K562 (cell line): ENCODE data around the gene RTBDN. TPM values are rescaled to one million over a fixed set of nuclear protein-coding genes. Genes with fewer than 3 reads are reported as not detected.

Source experiments
- CBFA2T3 ChIP-seq: fragments of 450-650 bp; IDR thresholded peaks from 2 replicates; pipeline ENCODE4 v1.6.1; 2017
- CBX2 ChIP-seq: fragments of 200-600 bp; sonication (generic); IDR thresholded peaks from one replicate; pipeline ENCODE4 v1.6.1; 2012; ENCODE audit warnings: mild to moderate bottlenecking, low read length, inconsistent platforms; ENCODE audit not compliant: insufficient read depth, poor library complexity, severe bottlenecking
- CREM ChIP-seq: IDR thresholded peaks from 2 replicates; pipeline ENCODE4 v1.6.1; 2014; ENCODE audit warnings: antibody characterized with exemption, low read depth
- CTBP1 ChIP-seq: fragments of 450-650 bp; IDR thresholded peaks from 2 replicates; pipeline ENCODE4 v1.6.1; 2016; ENCODE audit warnings: borderline replicate concordance
- GABPA ChIP-seq: fragments of 200-800 bp; sonication (Bioruptor generic); conservative IDR thresholded peaks from 2 replicates; pipeline ENCODE4 v1.6.1; 2016; ENCODE audit warnings: low read depth, missing genetic modification characterization, missing compliant biosample characterization
- GTF2E2 ChIP-seq: fragments of 200-800 bp; sonication (Bioruptor generic); IDR thresholded peaks from 2 replicates; pipeline ENCODE4 v1.6.1; 2016; ENCODE audit warnings: missing genetic modification characterization, missing compliant biosample characterization
- JUN ChIP-seq, 2 experiments: sonication (generic) in 1 of 2; formaldehyde crosslinking in 1 of 2; IDR thresholded peaks; 2 replicates each; pipeline versions ENCODE4 v1.6.1 to v1.8.0; 2012 to 2022; ENCODE audit warnings: borderline replicate concordance in 2 of 2, mild to moderate bottlenecking in 2 of 2, improper control_type of control experiment in 1 of 2, low read depth in 1 of 2, low read length in 1 of 2, missing genetic modification reagents in 1 of 2
- KDM4B ChIP-seq, 2 experiments: fragments of 450-650 bp in 1 of 2; sonication (generic) in 1 of 2; IDR thresholded peaks; 2 replicates each; pipeline ENCODE4 v1.6.1; 2016 to 2017; ENCODE audit warnings: borderline replicate concordance in 2 of 2, antibody characterized with exemption in 1 of 2, low read depth in 1 of 2, mild to moderate bottlenecking in 1 of 2
- MBD2 ChIP-seq: sonication (generic); IDR thresholded peaks from 2 replicates; pipeline ENCODE4 v1.6.1; 2016; ENCODE audit warnings: low read depth, borderline replicate concordance
- NCOA4 ChIP-seq: fragments of 450-650 bp; IDR thresholded peaks from 2 replicates; pipeline ENCODE4 v1.6.1; 2018; ENCODE audit warnings: mild to moderate bottlenecking; ENCODE audit not compliant: partially characterized antibody
- SMARCB1 ChIP-seq: IDR thresholded peaks from 2 replicates; pipeline ENCODE4 v1.6.1; 2011; ENCODE audit warnings: improper control_type of control experiment, low read depth; ENCODE audit not compliant: insufficient read length
- SRSF3 ChIP-seq: fragments of 200-400 bp; formaldehyde crosslinking; IDR thresholded peaks from 2 replicates; pipeline ENCODE4 v1.6.1; 2016; ENCODE audit warnings: mild to moderate bottlenecking, low read length, moderate library complexity; ENCODE audit not compliant: insufficient read depth
- TBL1XR1 ChIP-seq, 2 experiments: IDR thresholded peaks; 2 replicates each; pipeline ENCODE4 v1.6.1; 2012; ENCODE audit warnings: improper control_type of control experiment in 2 of 2, low read length in 2 of 2, mild to moderate bottlenecking in 1 of 2
- TCFL5 ChIP-seq: fragments of 250-450 bp; sonication (Bioruptor Pico); conservative IDR thresholded peaks from 2 replicates; pipeline ENCODE4 v1.6.1; 2021; ENCODE audit warnings: mild to moderate bottlenecking, moderate library complexity, matching md5 sums
- TFAM ChIP-seq: fragments of 250-450 bp; sonication (Bioruptor Pico); conservative IDR thresholded peaks from 2 replicates; pipeline ENCODE4 v1.5.0; 2021; ENCODE audit warnings: mild to moderate bottlenecking, moderate library complexity
- TRIM24 ChIP-seq, 2 experiments: fragments of 450-650 bp; IDR thresholded peaks; 2 replicates each; pipeline ENCODE4 v1.6.1; 2016
- ZNF133 ChIP-seq: fragments of 250-450 bp; sonication (Bioruptor Pico); IDR thresholded peaks from 2 replicates; pipeline ENCODE4 v1.4.0; 2020; ENCODE audit warnings: mild to moderate bottlenecking
- ZNF143 ChIP-seq: sonication (generic); formaldehyde crosslinking; IDR thresholded peaks from 2 replicates; pipeline ENCODE4 v1.9.0; 2022; ENCODE audit warnings: mild to moderate bottlenecking, missing genetic modification reagents
- ZNF384 ChIP-seq: IDR thresholded peaks from 2 replicates; pipeline ENCODE4 v1.6.1; 2012; ENCODE audit warnings: low read depth, low read length, improper control_type of control experiment
- polyA plus RNA-seq, 8 experiments: library from polyadenylated mRNA; depleted of rRNA in 4 of 8; stranded (reverse) in 5 of 8; unstranded in 3 of 8; fragments of >200 nt; fragmentation: Nextera tagmentation in 2 of 8; fragmentation: Illumina TruSeq in 1 of 8; extraction: Ambion mirVana in 2 of 8; extraction: Trizol in 1 of 8; gene quantifications; 2 replicates each; pipeline versions ENCODE4 v1.2.1 to v1.2.3, GENCODE V29; 2011 to 2014; ENCODE audit warnings: inconsistent platforms in 1 of 8, missing spikeins in 1 of 8
- total RNA-seq, 7 experiments: library from RNA; depleted of rRNA in 6 of 7; stranded (reverse); fragments of >200 nt in 6 of 7; fragmentation: Illumina TruSeq in 2 of 7; extraction: Trizol in 2 of 7; gene quantifications; 2 replicates each; pipeline versions ENCODE4 v1.2.1 to v1.2.3, GENCODE V29; 2011 to 2021; ENCODE audit warnings: low replicate concordance in 1 of 7
- TF ChIP-seq, protein P1 (sequence below): fragments of 250-450 bp; sonication (Bioruptor Pico); IDR thresholded peaks from 2 replicates; pipeline ENCODE4 v1.4.0; 2020; ENCODE audit warnings: mild to moderate bottlenecking, moderate library complexity, borderline replicate concordance
- TF ChIP-seq, protein P2 (sequence below): fragments of 450-650 bp; formaldehyde crosslinking; IDR thresholded peaks from 2 replicates; pipeline ENCODE4 v1.4.0; 2020; ENCODE audit warnings: mild to moderate bottlenecking, moderate library complexity
- TF ChIP-seq, protein P3 (sequence below): sonication (generic); formaldehyde crosslinking; IDR thresholded peaks from 2 replicates; pipeline ENCODE4 v1.9.0; 2022; ENCODE audit warnings: mild to moderate bottlenecking, missing genetic modification reagents
- TF ChIP-seq, protein P4 (sequence below): sonication (generic); formaldehyde crosslinking; IDR thresholded peaks from 2 replicates; pipeline ENCODE4 v1.8.0; 2023; ENCODE audit warnings: mild to moderate bottlenecking, missing genetic modification reagents

Gene RTBDN
- total and polyA plus RNA-seq, 9 of the 15 experiments (the other 6 are each of a cell fraction or from before 2014, with no cell fraction given) = 0.20 to 2.3 (median 0.72) TPM; not detected in 1

DNA sequence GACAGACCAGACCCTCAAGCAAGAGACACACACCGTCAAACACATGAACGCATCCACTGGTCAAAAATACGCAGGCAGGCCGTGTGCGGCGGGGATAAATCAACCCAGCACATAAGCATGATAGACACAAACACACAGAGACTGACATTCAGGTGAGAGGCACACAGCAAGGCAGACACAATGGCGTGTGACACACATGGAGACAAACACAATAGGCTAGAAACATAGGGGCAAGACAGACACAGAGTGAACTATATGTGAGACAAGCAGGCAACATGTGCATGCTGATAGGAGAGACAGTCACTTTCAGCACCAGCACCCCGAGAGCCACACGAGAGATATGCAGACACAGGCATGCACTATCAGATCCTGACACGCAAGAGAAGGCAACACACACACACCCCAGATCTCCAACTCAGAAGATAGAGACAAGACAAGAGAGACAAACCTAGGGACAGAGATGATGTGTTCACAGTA lies 49.9 kb downstream of the RTBDN start (continued):
- TF ChIP-seq KDM4B (IDR thresholded peaks at IDR 0.05; ENCODE audit: borderline replicate concordance in 2 of 2, low read depth in 1 of 2) = no peak
- TF ChIP-seq SRSF3 = no peak
- TF ChIP-seq ZNF384 = no peak
- peak; percentile 82 to 91 for TF ChIP-seq TRIM24 (IDR thresholded peaks at IDR 0.05)
- no peak for TF ChIP-seq CBX2
- no peak for TF ChIP-seq TCFL5 (CRISPR knock-in tag)
- TF ChIP-seq, protein P1, sequence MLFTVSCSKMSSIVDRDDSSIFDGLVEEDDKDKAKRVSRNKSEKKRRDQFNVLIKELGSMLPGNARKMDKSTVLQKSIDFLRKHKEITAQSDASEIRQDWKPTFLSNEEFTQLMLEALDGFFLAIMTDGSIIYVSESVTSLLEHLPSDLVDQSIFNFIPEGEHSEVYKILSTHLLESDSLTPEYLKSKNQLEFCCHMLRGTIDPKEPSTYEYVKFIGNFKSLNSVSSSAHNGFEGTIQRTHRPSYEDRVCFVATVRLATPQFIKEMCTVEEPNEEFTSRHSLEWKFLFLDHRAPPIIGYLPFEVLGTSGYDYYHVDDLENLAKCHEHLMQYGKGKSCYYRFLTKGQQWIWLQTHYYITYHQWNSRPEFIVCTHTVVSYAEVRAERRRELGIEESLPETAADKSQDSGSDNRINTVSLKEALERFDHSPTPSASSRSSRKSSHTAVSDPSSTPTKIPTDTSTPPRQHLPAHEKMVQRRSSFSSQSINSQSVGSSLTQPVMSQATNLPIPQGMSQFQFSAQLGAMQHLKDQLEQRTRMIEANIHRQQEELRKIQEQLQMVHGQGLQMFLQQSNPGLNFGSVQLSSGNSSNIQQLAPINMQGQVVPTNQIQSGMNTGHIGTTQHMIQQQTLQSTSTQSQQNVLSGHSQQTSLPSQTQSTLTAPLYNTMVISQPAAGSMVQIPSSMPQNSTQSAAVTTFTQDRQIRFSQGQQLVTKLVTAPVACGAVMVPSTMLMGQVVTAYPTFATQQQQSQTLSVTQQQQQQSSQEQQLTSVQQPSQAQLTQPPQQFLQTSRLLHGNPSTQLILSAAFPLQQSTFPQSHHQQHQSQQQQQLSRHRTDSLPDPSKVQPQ (CRISPR knock-in tag) = no peak
- peak; percentile 62 for TF ChIP-seq MBD2
- no peak for TF ChIP-seq SMARCB1
- TF ChIP-seq ZNF143 (CRISPR knock-in tag) = no peak
- peak; percentile 98 for TF ChIP-seq CBFA2T3
- no peak for TF ChIP-seq NCOA4
- TF ChIP-seq JUN (IDR thresholded peaks at IDR 0.05; ENCODE audit: borderline replicate concordance, low read depth, low read length) = peak; percentile 50; the same call in 1 of the 2 replicates
- TF ChIP-seq JUN (CRISPR knock-in tag; IDR thresholded peaks at IDR 0.05; ENCODE audit: borderline replicate concordance) = no peak
- TF ChIP-seq, protein P2, sequence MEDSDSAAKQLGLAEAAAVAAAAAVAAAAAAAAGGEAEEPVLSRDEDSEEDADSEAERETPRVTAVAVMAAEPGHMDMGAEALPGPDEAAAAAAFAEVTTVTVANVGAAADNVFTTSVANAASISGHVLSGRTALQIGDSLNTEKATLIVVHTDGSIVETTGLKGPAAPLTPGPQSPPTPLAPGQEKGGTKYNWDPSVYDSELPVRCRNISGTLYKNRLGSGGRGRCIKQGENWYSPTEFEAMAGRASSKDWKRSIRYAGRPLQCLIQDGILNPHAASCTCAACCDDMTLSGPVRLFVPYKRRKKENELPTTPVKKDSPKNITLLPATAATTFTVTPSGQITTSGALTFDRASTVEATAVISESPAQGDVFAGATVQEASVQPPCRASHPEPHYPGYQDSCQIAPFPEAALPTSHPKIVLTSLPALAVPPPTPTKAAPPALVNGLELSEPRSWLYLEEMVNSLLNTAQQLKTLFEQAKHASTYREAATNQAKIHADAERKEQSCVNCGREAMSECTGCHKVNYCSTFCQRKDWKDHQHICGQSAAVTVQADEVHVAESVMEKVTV (CRISPR knock-in tag) = no peak
- no peak for TF ChIP-seq TFAM (CRISPR knock-in tag)
- TF ChIP-seq ZNF133 (CRISPR knock-in tag) = no peak
- TF ChIP-seq GTF2E2 (tag) = no peak
- peak; percentile 83 for TF ChIP-seq CREM
- TF ChIP-seq, protein P3, sequence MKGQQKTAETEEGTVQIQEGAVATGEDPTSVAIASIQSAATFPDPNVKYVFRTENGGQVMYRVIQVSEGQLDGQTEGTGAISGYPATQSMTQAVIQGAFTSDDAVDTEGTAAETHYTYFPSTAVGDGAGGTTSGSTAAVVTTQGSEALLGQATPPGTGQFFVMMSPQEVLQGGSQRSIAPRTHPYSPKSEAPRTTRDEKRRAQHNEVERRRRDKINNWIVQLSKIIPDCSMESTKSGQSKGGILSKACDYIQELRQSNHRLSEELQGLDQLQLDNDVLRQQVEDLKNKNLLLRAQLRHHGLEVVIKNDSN (CRISPR knock-in tag) = no peak; the same call in 1 of the 2 replicates
- TF ChIP-seq, protein P4, sequence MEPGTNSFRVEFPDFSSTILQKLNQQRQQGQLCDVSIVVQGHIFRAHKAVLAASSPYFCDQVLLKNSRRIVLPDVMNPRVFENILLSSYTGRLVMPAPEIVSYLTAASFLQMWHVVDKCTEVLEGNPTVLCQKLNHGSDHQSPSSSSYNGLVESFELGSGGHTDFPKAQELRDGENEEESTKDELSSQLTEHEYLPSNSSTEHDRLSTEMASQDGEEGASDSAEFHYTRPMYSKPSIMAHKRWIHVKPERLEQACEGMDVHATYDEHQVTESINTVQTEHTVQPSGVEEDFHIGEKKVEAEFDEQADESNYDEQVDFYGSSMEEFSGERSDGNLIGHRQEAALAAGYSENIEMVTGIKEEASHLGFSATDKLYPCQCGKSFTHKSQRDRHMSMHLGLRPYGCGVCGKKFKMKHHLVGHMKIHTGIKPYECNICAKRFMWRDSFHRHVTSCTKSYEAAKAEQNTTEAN (CRISPR knock-in tag) = 0 out of 2 replicates have a peak, but pooled peaks have one; percentile 76
- TF ChIP-seq GABPA (tag) = 0 out of 2 replicates have a peak, but pooled peaks have one; percentile 13
- peak; percentile 88 to 91 for TF ChIP-seq TBL1XR1 (IDR thresholded peaks at IDR 0.05; ENCODE audit: low read length in 2 of 2)
- peak; percentile 80; the same call in 1 of the 2 replicates for TF ChIP-seq CTBP1
